Right atrium auricular region (tissue), 2 donors: ENCODE measurements around the gene CAVIN2. TPM values are rescaled to one million over a fixed set of nuclear protein-coding genes. Genes with fewer than 3 reads are reported as not detected.

Experiments
- DNase-seq: peaks from one replicate; pipeline ENCODE4 v3.0.0-alpha.2; 2019; ENCODE audit warnings: low spot score
- H3K27ac ChIP-seq, 2 donors: fragments of 200-600 bp; sonication (generic); 1 replicate in 1 of 2; 2 replicates in 1 of 2; pipeline ENCODE4 v1.5.1; 2016 to 2019
- H3K27me3 ChIP-seq, 2 donors: fragments of 200-600 bp; sonication (generic); one replicate each; pipeline versions ENCODE4 v1.5.1 to v1.6.0; 2017 to 2019
- H3K36me3 ChIP-seq: fragments of 200-600 bp; sonication (generic); one replicate; pipeline ENCODE4 v1.5.1; 2016
- H3K4me1 ChIP-seq, 2 donors: fragments of 200-600 bp; sonication (generic); one replicate each; pipeline versions ENCODE4 v1.5.1 to v1.6.0; 2017 to 2019
- H3K4me3 ChIP-seq, 2 donors: fragments of 200-600 bp; sonication (generic); 1 replicate in 1 of 2; 2 replicates in 1 of 2; pipeline ENCODE4 v1.5.1; 2017 to 2019; ENCODE audit warnings: mild to moderate bottlenecking in 1 of 2, moderate library complexity in 1 of 2
- H3K9me3 ChIP-seq, 2 donors: fragments of 200-600 bp; sonication (generic); one replicate each; pipeline ENCODE4 v1.5.1; 2019
- CTCF ChIP-seq, 2 donors: fragments of 200-600 bp; sonication (generic); IDR thresholded peaks; one replicate each; pipeline ENCODE4 v1.5.1; 2019; ENCODE audit warnings: antibody characterized with exemption in 2 of 2
- total RNA-seq, 2 donors: library from RNA; depleted of rRNA; stranded (reverse); fragments of >200 nt; gene quantifications; one replicate each; pipeline ENCODE4 v1.1.0, GENCODE V29; 2016

Gene CAVIN2
- total RNA-seq, 2 donors from 2014 or later = 118 to 263 TPM

GRCh38 chr2:191803007-191803406, 43.9 kb downstream of the CAVIN2 start:
- Histone ChIP-seq H3K27me3 (no peaks in the 10 kb centered on the region), H3K4me1 (no peaks in the 10 kb centered on the region), H3K36me3 (no peaks in the 10 kb centered on the region), H3K4me3 (no peak overlapping the region), H3K9me3 (no peaks in the 10 kb centered on the region), H3K27ac (no peak overlapping the region)
- no peak for TF ChIP-seq CTCF (IDR thresholded peaks at IDR 0.05)
- no peak for DNase-seq

GRCh38 chr2:191802180-191802579, 44.7 kb downstream of the CAVIN2 start:
- H3K4me1 ChIP-seq = no peaks in the 10 kb centered on the region
- no peak overlapping the region for H3K27ac ChIP-seq
- no peaks in the 10 kb centered on the region for H3K36me3 ChIP-seq
- no peaks in the 10 kb centered on the region for H3K27me3 ChIP-seq
- H3K4me3 ChIP-seq = no peak overlapping the region
- no peak for DNase-seq
- H3K9me3 ChIP-seq = no peaks in the 10 kb centered on the region
- no peak for TF ChIP-seq CTCF (IDR thresholded peaks at IDR 0.05)

- TF ChIP-seq CTCF (IDR thresholded peaks at IDR 0.05) = no peak
- H3K4me1 ChIP-seq = no peaks in the 10 kb centered on the region
- no peaks in the 10 kb centered on the region for H3K27me3 ChIP-seq
- no peak overlapping the region for H3K4me3 ChIP-seq
- no peaks in the 10 kb centered on the region for H3K36me3 ChIP-seq
- no peak for DNase-seq
- no peaks in the 10 kb centered on the region for H3K9me3 ChIP-seq
- H3K27ac ChIP-seq = no peak overlapping the region
Observed at GRCh38 chr2:191800874-191801273, 46.0 kb downstream of the CAVIN2 start.

GRCh38 chr2:191799526-191799925, 47.4 kb downstream of the CAVIN2 start:
- Histone ChIP-seq H3K4me3 (no peak overlapping the region), H3K27me3 (no peaks in the 10 kb centered on the region), H3K4me1 (no peaks in the 10 kb centered on the region), H3K9me3 (no peaks in the 10 kb centered on the region), H3K27ac (no peak overlapping the region), H3K36me3 (no peaks in the 10 kb centered on the region)
- DNase-seq = no peak
- no peak for TF ChIP-seq CTCF (IDR thresholded peaks at IDR 0.05)

- no peak for DNase-seq
- Histone ChIP-seq H3K36me3 (no peaks in the 10 kb centered on the region), H3K27me3 (no peaks in the 10 kb centered on the region), H3K9me3 (no peaks in the 10 kb centered on the region), H3K4me3 (no peak overlapping the region), H3K4me1 (no peaks in the 10 kb centered on the region), H3K27ac (no peak overlapping the region)
- no peak for TF ChIP-seq CTCF (IDR thresholded peaks at IDR 0.05)
Observed at GRCh38 chr2:191797942-191798876, 48.7 kb downstream of the CAVIN2 start.
